GM18499 (cell line): ENCODE data around the gene ARHGAP15.

ENCODE experiments used
- ATAC-seq: cut with Tn5 transposase; IDR thresholded peaks from one replicate; pipeline ENCODE4 v1.9.1; 2021; ENCODE audit warnings: moderate number of reproducible peaks; ENCODE audit not compliant: insufficient read depth, unreplicated experiment

ARHGAP15 gene

DNA sequence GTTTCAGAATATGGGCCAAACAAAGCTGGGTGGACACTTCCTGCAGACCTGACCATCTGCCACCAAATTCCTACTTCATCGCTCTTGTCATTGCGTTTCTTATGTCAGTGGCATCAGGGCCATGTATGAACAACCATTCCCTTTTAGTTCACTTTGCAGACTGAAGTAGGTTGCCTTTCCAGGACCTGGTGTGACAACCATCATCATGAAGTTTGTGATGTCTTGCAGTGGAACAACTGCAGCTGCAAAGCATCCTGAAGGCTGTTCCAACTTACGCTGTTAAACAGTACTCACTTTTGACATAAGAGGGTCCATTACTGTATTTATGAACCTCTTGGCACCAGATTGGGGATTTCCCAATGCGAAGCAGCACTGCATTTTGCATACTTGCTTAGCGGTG, 511.6 kb downstream of the ARHGAP15 start:
- ATAC-seq = no peak

DNA sequence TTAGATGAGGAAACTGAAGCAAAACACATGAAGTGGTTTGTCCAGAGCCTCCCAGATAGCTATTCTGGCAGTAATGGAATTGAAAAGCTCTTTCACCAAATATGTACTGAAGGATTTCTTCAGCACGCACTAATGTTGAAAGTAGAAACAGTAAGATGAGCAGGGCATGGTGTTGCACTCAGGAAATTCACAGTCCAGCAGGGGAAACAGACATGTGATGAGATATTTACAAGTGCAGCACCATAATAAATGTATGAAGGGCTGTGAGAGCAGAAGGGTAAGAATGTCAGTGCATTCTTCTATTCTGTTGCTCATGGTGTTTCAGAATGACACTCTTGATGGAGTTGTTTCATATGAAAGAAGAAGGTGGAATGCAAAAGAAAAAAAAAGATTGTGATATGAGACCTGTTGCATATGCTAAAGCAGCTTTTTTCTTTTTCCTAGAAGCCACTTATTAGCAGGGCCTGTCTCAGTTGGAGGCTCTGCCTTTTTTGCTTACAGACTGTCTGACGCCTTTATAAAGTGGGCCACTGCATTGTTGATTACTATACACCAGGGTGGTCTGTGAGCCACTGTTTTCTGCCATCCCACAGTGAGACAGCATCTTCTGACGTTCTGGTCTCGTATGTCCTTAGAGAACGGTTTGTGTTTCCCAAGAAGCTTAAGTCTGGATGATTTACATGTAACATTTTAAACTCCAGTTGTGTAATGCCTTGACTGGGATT, 516.9 kb downstream of the ARHGAP15 start:
- no peak for ATAC-seq

DNA sequence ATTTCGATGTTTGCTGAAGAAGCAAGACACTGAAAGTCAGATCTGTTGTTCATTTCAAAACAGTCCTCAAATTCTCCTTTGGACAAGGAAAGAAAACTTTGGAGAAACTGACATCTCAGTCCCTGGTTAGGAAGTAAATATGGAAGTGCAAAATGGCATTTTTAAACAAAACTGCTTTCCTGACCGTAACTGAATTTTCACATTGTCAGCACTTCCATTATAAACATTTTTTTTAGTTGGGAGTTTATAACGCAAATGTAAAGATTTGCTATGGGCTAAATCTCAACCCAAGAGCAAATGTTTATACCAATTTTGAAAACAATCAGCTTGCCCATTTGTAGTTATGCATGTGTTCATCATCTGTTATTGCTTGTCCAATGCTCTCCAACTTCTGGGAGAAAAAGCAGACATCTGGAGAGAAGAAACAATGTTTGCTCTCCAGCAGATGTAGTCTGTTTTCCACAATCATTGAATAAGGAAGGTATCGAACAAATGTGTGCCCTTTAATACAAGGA, 520.1 kb downstream of the ARHGAP15 start:
- ATAC-seq = no peak

GRCh38 chr2:143652692-143653091, 523.5 kb downstream of the ARHGAP15 start:
- no peak for ATAC-seq

DNA sequence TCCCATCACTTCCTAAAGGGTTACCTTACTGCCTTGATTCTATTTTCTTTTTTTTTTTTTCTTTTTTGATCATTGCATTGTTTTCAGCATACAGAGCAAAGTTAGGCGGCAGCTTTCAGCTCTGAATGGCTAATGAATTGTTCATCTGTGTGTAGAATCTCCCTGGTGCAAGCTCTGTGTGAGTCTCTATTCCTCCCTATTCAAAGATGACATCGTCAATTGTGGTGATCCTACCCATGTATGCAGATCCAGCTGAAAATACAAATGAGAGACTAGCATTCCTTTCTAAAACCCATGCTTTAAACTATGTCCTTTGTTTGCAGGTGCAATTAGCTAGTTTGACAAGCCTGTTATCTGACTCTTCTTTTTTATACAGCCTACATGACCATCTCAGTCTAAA, 539.0 kb downstream of the ARHGAP15 start:
- ATAC-seq = no peak

DNA sequence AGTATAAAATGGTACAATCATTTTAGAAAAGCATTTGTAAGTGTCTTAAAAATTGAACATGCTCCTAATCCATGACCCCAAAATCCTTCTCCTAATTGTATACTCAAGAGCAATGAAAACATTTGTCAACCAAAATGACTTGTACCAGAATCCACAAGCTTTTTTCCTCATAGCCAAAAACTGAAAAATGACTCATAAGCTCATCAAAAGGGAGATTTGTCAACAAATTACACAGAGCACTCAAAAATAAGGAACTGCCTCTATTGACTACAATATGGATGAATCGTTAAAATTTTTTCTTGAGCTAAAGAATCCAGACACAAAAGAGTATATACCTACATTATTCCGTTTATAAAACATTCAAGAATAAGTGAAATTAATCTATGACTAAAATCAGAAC, 544.8 kb downstream of the ARHGAP15 start:
- no peak for ATAC-seq

DNA sequence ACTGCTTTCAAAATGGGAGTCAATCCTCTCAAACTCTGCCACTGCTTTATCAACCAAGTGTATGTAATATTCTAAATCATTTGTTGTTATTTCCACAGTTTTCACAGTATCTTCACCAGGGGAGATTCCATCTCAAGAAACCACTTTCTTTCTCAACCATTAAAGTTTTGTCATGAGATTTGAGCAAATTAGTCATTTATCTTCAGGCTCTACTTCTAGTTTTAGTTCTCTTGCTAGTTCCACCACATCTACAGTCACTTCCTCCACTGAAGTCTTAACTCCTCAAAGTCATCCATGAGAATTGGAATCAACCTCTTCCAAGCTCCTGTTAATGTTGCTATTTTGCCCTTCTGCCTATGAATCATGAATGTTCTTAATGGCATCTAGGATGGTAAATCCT, 545.8 kb downstream of the ARHGAP15 start:
- ATAC-seq = no peak

DNA sequence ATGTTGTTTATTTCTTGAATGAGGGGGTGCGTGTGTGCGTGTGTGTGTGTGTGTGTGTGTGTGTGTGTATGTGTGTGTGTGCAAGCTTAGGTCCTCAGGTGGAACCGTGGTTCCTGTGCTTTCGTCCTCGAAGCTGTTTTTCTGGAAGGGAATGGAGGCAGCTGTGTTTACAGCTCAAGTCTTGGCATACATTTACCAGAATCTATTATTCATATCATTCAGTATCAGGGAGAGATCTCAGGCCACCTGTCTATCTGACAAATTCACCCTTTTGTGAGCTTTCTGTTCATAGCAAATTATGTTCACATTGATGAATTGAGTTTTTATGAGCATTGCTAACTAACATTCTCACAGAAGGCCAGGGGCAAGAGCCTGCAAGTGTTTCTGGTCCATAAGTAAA, 550.4 kb downstream of the ARHGAP15 start:
- ATAC-seq = no peak

- ATAC-seq = no peak
Observed at GRCh38 chr2:143680885-143681405, 551.7 kb downstream of the ARHGAP15 start.

DNA sequence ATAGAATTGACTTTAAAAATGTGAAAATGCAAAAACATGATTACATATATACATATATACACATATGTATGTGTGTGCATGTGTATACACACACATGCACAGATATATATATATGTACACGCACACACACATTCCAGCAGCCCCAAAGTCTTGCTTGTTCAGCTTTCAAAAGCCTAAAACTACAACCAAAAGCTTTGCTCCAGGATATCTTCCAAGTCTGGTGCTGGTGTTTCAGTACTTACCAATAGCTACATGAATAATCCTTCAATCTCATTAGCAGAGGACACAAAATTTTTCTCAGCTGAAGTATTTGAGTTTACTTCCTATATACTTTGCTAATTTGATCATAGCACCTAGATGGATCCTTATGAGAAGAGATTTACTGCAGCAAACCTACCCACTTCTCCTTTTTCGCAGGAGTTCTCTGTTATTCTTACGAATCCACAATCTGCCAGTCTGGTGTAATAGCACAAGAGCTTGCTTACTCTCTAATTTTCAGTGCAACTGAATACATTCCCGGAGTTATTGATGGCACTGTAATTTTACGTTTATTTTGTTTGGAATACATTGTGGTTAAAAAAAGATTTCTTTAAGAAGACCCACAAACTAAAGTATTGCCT, 553.3 kb downstream of the ARHGAP15 start:
- no peak for ATAC-seq

- no peak for ATAC-seq
Observed at GRCh38 chr2:143683977-143684376, 554.8 kb downstream of the ARHGAP15 start.

- no peak for ATAC-seq
Observed at GRCh38 chr2:143684551-143685320, 555.5 kb downstream of the ARHGAP15 start.

- no peak for ATAC-seq
Observed at GRCh38 chr2:143685421-143686078, 556.3 kb downstream of the ARHGAP15 start.

DNA sequence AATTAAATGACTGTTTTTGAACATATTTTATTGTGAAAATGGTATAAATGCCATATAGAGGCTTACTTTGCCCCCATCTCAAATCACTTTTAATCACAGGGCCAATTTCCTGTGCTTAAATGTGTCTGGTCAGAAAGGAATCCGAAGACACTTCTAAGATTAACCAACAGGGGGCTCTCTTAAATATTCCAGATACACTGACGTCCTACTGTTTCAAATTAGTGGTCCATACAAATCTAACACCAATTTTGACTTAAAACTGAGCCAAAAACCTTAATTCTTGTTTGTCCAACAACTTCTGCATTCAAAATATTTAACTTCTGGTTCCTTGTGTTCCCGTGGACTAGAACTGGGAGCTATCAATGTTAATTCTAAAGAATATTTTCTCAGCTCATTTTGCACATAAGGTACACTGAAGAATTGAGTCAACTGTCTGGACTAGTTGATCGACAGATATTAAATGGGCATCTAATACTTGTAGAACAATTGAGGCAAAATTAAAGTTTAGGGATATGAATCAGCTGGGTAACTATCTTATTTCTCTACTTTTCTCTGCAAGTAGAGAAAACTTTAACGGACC, 557.5 kb downstream of the ARHGAP15 start:
- no peak for ATAC-seq

DNA sequence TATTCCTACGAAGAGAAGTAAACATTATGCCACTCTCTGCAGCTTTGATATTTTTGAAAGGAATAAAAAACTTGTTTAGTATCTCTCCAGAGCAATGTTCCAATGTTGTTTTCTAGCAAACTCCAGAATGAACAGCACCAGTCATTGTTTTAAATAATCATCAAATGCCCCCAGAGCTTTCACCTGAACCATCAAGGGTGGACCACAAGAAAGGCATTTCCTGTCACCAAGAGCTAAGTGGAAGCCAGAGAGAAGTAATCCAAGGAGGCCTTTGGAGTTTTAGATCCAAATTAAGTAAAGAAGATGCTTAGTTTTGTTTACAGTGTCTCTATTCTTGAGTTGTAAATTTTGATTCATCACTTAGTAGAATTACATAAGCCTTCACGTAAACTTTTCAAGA, 559.0 kb downstream of the ARHGAP15 start:
- no peak for ATAC-seq

- ATAC-seq = no peak
Observed at GRCh38 chr2:143688815-143689214, 559.6 kb downstream of the ARHGAP15 start.

DNA sequence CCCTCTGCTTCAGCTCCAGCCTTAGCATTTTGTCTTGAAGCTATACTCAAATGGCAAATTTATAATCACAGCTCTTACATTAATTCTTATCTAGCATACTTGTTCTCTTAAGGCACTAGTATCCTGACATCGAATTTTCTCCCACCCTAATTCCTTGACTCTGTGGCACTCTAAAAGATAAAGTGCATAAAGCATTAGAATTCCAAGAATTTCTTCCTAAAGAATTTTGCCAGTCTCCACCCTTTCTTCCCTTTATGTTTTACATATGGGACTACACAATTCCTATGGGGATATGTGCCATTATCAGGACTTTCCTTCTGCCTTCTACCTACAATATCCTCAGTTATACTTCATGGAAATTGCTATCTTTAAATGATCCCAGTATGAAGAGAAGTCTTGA, 560.3 kb downstream of the ARHGAP15 start:
- ATAC-seq = no peak

DNA sequence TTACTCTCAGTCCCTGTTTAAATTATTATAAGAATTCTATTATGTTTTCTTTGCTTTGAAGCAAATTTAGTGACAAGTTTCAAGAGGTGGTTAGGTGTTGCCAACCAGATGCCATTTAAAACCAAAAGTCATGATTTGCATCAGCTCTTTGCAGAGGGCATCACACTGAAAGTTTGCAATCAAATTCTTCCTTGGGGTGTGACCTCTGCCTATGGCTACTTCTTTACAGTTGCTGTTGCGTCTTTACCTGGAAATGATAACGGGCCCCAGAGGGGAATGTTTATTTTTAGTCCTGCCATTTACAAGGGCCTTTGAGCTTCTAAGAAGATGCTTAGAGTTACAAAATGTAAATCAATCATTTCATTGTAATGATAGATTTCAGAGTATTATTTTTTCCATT, 561.0 kb downstream of the ARHGAP15 start:
- no peak for ATAC-seq

- no peak for ATAC-seq
Observed at GRCh38 chr2:143691121-143691520, 561.9 kb downstream of the ARHGAP15 start.

GRCh38 chr2:143692162-143692561, 562.9 kb downstream of the ARHGAP15 start:
- ATAC-seq = no peak
